ENCODE data around the gene FBXO41. TPM values are rescaled to one million over a fixed set of nuclear protein-coding genes. Genes with fewer than 3 reads are reported as not detected.

The FBXO41 gene
- polyA plus RNA-seq, 1 of the 3 experiments (the other 2 are of a cell fraction) = 3.1 TPM

GRCh38 chr2:73253400-73253799, 30.9 kb downstream of the FBXO41 start:
- H4K20me1 ChIP-seq (ENCODE audit: insufficient read depth) = 0 out of 2 replicates have a peak, but pooled peaks cover 3% of the 10 kb centered on the region
- CTCF ChIA-PET = interaction anchor here (1.6 to 1.7 kb wide), 2 partner anchors 11 to 76 kb away, joined by 3 to 5 read pairs; no protein-coding TSS in a partner anchor
- 67% methylated on average over 2 of the region's 2 CpGs for WGBS (ENCODE audit: low lambda C conversion rate)
- H3K9me3 ChIP-seq = no peaks in the 10 kb centered on the region
- H3K4me3 ChIP-seq (ENCODE audit: low read depth in 2 of 2, low read length in 1 of 2) = no peak overlapping the region
- POLR2A ChIA-PET = interaction anchor here (0.9 to 1.2 kb wide), 2 partner anchors 9 to 20 kb away, joined by 3 to 4 read pairs; partner anchors contain the start of gene CCT7
- H3K36me3 ChIP-seq (replicated peaks in 1 of 2; ENCODE audit: control insufficient read depth in 1 of 2, insufficient read depth in 2 of 2, low read length in 1 of 2) = peaks cover 30 to 58% of the 10 kb centered on the region in 2 experiments
- no peak overlapping the region for H3K4me2 ChIP-seq
- no peak overlapping the region for H3K9ac ChIP-seq
- H3K79me2 ChIP-seq (ENCODE audit: insufficient read depth) = no peaks in the 10 kb centered on the region
- H3K9me2 ChIP-seq = no peaks in the 10 kb centered on the region
- H3K4me1 ChIP-seq (ENCODE audit: control insufficient read depth in 1 of 2, insufficient read depth in 2 of 2, low read depth in 1 of 2, low read length in 1 of 2) = peaks cover 0 to 3% of the 10 kb centered on the region in 2 experiments; a peak in 1 of 4 replicates
- no peak overlapping the region for H2AFZ ChIP-seq (ENCODE audit: low read depth)
- no peak overlapping the region; a peak in 1 of 4 replicates for H3K27ac ChIP-seq (ENCODE audit: low read depth in 2 of 2, low read length in 1 of 2)
- no peak for TF ChIP-seq SMC3 (IDR thresholded peaks at IDR 0.05; ENCODE audit: low read depth, low read length)
- no peak for TF ChIP-seq TCF12 (IDR thresholded peaks at IDR 0.05)
- TF ChIP-seq NRF1 (IDR thresholded peaks at IDR 0.05; ENCODE audit: low read depth, low read length) = no peak
- no peak for TF ChIP-seq ELF1 (IDR thresholded peaks at IDR 0.05)
- TF ChIP-seq FOXJ3 (CRISPR knock-in tag; IDR thresholded peaks at IDR 0.05) = no peak
- no peak for TF ChIP-seq RCOR1 (IDR thresholded peaks at IDR 0.05; ENCODE audit: low read length)
- no peak for TF ChIP-seq ZBTB33 (IDR thresholded peaks at IDR 0.05; ENCODE audit: borderline replicate concordance, low read depth)
- TF ChIP-seq USF1 (IDR thresholded peaks at IDR 0.05; ENCODE audit: borderline replicate concordance, low read depth) = no peak
- no peak for TF ChIP-seq JUND (IDR thresholded peaks at IDR 0.05)
- TF ChIP-seq REST (IDR thresholded peaks at IDR 0.05; ENCODE audit: low read depth, low read length) = no peak
- TF ChIP-seq USF2 (IDR thresholded peaks at IDR 0.05; ENCODE audit: borderline replicate concordance, low read depth, low read length) = no peak
- H3F3A ChIP-seq (replicated peaks; ENCODE audit: insufficient read depth) = no peaks in the 10 kb centered on the region
- no peak for DNase-seq
- H3K27me3 ChIP-seq (ENCODE audit: insufficient read depth) = no peaks in the 10 kb centered on the region

All from SK-N-SH (cell line).